Smooth muscle cell (in vitro differentiated cells): ENCODE results near the gene VWA1. TPM values are rescaled to one million over a fixed set of nuclear protein-coding genes. Genes with fewer than 3 reads are reported as not detected.

Experiments used
- DNase-seq: peaks from one replicate; lab custom pipeline; 2025; ENCODE audit not compliant: unreplicated experiment; lab: John Stamatoyannopoulos, UW
- H2AFZ ChIP-seq: fragments of 200-600 bp; sonication (generic); 2 replicates; pipeline ENCODE4 v1.6.0; 2016; ENCODE audit warnings: antibody characterized with exemption, low read depth, mild to moderate bottlenecking
- H3F3A ChIP-seq: fragments of 200-600 bp; sonication (generic); 2 replicates; pipeline ENCODE4 v1.6.0; 2017; ENCODE audit warnings: antibody characterized with exemption, low read depth
- H3K27ac ChIP-seq: fragments of 200-600 bp; sonication (generic); 2 replicates; pipeline ENCODE4 v1.5.1; 2016; ENCODE audit warnings: low read depth, mild to moderate bottlenecking
- H3K27me3 ChIP-seq: fragments of 200-600 bp; sonication (generic); 2 replicates; pipeline ENCODE4 v1.6.1; 2016; ENCODE audit warnings: low read depth, mild to moderate bottlenecking
- H3K36me3 ChIP-seq: fragments of 200-600 bp; sonication (generic); 2 replicates; pipeline ENCODE4 v1.5.1; 2016; ENCODE audit warnings: low read depth
- H3K4me1 ChIP-seq: fragments of 200-600 bp; sonication (generic); 2 replicates; pipeline ENCODE4 v1.5.1; 2016; ENCODE audit warnings: low read depth
- H3K4me2 ChIP-seq: fragments of 200-600 bp; sonication (generic); 2 replicates; pipeline ENCODE4 v1.6.0; 2016; ENCODE audit warnings: mild to moderate bottlenecking
- H3K4me3 ChIP-seq: fragments of 200-600 bp; sonication (generic); 2 replicates; pipeline ENCODE4 v1.5.1; 2016; ENCODE audit warnings: mild to moderate bottlenecking
- H3K79me2 ChIP-seq: fragments of 200-600 bp; sonication (generic); 2 replicates; pipeline ENCODE4 v1.6.0; 2016; ENCODE audit warnings: low read depth, mild to moderate bottlenecking
- H3K9ac ChIP-seq: fragments of 200-600 bp; sonication (generic); 2 replicates; pipeline ENCODE4 v1.6.0; 2016; ENCODE audit warnings: low read depth
- H3K9me3 ChIP-seq: fragments of 200-600 bp; sonication (generic); replicated peaks from 2 replicates; pipeline ENCODE4 v1.5.1; 2016; ENCODE audit warnings: low read depth
- H4K20me1 ChIP-seq: fragments of 200-600 bp; sonication (generic); 2 replicates; pipeline ENCODE4 v1.6.0; 2016; ENCODE audit warnings: low read depth
- WGBS: methylation state at CpG from one replicate; pipeline ENCODE4 v1.1.7; 2016; ENCODE audit warnings: low lambda C conversion rate; 5-methylcytosine and 5-hydroxymethylcytosine counted together
- polyA plus RNA-seq: library from polyadenylated mRNA; unstranded; fragments of >200 nt; fragmentation: Nextera tagmentation; extraction: Ambion mirVana; gene quantifications from 2 replicates; pipeline ENCODE4 v1.2.1, GENCODE V29; 2016
- total RNA-seq: library from RNA; depleted of rRNA; stranded (reverse); fragments of >200 nt; gene quantifications from 2 replicates; pipeline ENCODE4 v1.2.3, GENCODE V29; 2014
- TF ChIP-seq, protein P1 (sequence below): fragments of 200-600 bp; sonication (generic); IDR thresholded peaks from 2 replicates; pipeline ENCODE4 v1.5.1; 2017; ENCODE audit warnings: borderline replicate concordance, mild to moderate bottlenecking, antibody characterized with exemption; ENCODE audit not compliant: insufficient read depth, poor library complexity, severe bottlenecking

Gene VWA1
- total and polyA plus RNA-seq, 2 experiments from 2014 or later, result 29.5 to 79.2 TPM

DNA sequence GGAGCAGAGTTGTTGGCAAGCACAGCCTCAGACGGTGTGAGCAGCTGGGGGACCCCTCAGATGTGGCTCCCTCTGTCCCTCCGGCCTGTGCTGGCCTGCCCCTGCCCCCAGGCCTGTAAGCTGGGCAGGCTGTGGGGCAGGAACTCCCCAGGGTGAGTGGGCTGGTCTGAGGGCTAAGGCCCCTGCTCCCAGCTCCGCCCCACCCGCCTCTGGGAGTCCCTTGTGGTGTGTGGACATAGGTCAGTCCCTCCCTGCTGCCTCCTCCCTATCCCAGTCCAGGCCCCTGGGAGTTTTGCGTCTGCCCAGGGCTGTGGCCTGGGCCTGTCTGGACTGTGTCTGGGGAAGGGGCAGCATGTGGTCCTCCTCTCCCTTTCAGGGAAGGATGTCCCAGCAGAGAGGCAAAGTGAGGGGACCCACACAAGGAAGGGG lies 3.6 kb upstream of the VWA1 start:
- H3F3A ChIP-seq, result peaks cover 32% of the 10 kb centered on the region
- peaks cover 11% of the 10 kb centered on the region for H3K79me2 ChIP-seq
- H3K27me3 ChIP-seq, result no peaks in the 10 kb centered on the region
- peak; percentile 27 for DNase-seq
- peak overlapping the region; percentile 89 for H3K27ac ChIP-seq
- WGBS, result 5% methylated on average over 5 of the region's 5 CpGs
- H3K4me2 ChIP-seq, result peak overlapping the region; percentile 97
- H3K4me3 ChIP-seq, result no peak overlapping the region
- H3K4me1 ChIP-seq, result peaks cover 60% of the 10 kb centered on the region
- H3K36me3 ChIP-seq, result no peaks in the 10 kb centered on the region
- no peak overlapping the region for H3K9ac ChIP-seq
- H4K20me1 ChIP-seq, result peaks cover 10% of the 10 kb centered on the region
- no peak overlapping the region for H2AFZ ChIP-seq
- no peaks in the 10 kb centered on the region for H3K9me3 ChIP-seq
- TF ChIP-seq, protein P1, sequence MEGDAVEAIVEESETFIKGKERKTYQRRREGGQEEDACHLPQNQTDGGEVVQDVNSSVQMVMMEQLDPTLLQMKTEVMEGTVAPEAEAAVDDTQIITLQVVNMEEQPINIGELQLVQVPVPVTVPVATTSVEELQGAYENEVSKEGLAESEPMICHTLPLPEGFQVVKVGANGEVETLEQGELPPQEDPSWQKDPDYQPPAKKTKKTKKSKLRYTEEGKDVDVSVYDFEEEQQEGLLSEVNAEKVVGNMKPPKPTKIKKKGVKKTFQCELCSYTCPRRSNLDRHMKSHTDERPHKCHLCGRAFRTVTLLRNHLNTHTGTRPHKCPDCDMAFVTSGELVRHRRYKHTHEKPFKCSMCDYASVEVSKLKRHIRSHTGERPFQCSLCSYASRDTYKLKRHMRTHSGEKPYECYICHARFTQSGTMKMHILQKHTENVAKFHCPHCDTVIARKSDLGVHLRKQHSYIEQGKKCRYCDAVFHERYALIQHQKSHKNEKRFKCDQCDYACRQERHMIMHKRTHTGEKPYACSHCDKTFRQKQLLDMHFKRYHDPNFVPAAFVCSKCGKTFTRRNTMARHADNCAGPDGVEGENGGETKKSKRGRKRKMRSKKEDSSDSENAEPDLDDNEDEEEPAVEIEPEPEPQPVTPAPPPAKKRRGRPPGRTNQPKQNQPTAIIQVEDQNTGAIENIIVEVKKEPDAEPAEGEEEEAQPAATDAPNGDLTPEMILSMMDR, result no peak

DNA sequence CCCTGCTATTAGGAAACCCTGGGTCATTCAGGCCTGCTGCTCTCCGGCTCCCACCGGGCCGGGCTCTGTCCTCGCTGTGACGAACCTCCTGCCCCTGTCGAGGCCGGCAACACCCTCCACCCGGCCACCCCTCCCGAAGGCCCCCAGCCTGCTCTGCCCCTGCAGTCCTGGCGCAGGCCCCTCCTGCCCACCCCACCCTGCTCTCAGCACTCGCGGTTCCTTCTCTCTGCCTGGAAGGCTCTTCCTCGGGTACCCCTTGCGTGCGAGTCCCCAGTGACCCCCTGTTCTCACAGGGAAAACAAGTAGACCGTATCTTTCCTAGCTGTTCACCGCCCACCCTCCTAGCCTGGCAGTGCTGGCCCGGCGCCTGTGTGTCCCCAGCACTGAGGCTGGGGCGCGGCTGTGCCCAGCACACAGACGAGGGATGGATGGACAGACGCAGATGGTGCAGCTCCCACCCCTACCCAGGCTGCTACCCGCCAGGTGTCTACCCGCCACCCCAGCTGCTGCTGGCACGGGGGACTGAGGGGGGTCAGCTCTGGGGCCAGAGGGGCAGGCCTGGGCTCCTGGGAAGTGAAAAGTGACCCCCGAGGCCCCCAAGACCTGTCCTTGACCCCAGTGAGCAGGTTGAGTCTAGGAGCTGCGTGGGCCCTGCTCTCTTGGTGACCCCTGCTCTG lies 3.1 kb upstream of the VWA1 start:
- TF ChIP-seq, protein P1, result no peak
- no peak overlapping the region for H2AFZ ChIP-seq
- H3K9me3 ChIP-seq, result no peaks in the 10 kb centered on the region
- peak overlapping the region; percentile 89 for H3K27ac ChIP-seq
- peak overlapping the region; percentile 97 for H3K4me2 ChIP-seq
- DNase-seq, result no peak
- peaks cover 16% of the 10 kb centered on the region for H3K79me2 ChIP-seq
- no peak overlapping the region for H3K4me3 ChIP-seq
- H3K36me3 ChIP-seq, result no peaks in the 10 kb centered on the region
- H4K20me1 ChIP-seq, result peaks cover 15% of the 10 kb centered on the region
- H3K27me3 ChIP-seq, result no peaks in the 10 kb centered on the region
- H3K9ac ChIP-seq, result no peak overlapping the region
- 72% methylated on average over 20 of the region's 28 CpGs for WGBS
- H3K4me1 ChIP-seq, result peaks cover 60% of the 10 kb centered on the region
- H3F3A ChIP-seq, result peaks cover 32% of the 10 kb centered on the region

DNA sequence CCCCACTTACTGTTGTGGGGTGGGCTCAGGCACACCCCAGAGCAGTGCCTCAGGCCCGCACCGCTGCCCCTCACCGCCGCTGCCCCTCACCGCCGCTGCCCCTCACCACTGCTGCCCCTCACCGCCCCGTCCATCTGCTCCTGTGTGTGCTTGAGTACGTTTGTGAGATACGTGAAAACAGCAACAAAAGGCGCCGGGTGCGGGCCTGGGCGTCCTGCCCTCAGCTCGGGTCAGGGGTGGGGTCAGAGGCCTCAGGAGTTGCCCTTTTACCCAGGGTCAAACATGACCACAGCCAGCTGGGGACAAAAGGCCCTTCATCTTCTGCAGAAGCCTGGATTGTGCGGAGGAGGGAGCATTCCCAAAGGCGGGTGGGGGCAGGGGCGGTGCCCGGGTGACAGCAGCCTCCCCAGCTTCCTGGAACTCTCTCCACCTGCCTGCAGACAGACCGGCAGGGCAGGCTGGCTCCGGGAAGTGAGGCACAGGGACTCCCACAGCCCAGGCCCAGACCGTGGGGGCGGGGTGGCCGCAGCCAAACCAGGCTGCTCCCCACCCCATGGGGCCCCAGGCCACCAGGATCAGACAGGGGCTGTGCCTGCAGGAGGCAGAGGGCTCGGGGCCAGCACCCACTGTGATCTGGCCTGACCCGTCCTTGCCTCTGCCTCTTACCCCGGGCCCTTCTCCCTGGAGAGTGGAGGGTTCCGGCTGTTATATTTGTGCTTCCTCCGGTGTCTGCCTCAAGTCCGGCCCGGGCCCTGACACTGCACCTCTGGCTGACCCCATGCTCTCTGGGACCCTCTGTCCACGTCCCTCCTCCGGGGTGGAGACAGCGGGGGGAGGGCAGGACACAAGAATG lies 2.3 kb upstream of the VWA1 start:
- Histone ChIP-seq H3K79me2 (peaks cover 16% of the 10 kb centered on the region), H3F3A (peaks cover 32% of the 10 kb centered on the region), H3K9ac (peak overlapping the region; percentile 53), H3K4me3 (no peak overlapping the region), H3K4me1 (peaks cover 60% of the 10 kb centered on the region), H3K4me2 (peak overlapping the region; percentile 97), H3K9me3 (no peaks in the 10 kb centered on the region), H3K36me3 (no peaks in the 10 kb centered on the region), H3K27ac (peak overlapping the region; percentile 89), H2AFZ (no peak overlapping the region), H4K20me1 (peaks cover 21% of the 10 kb centered on the region), H3K27me3 (no peaks in the 10 kb centered on the region)
- 47% methylated on average over 28 of the region's 34 CpGs for WGBS
- no peak for DNase-seq
- TF ChIP-seq, protein P1, result no peak
